ENCODE measurements around the gene ACSS1. TPM values are rescaled to one million over a fixed set of nuclear protein-coding genes. Genes with fewer than 3 reads are reported as not detected.

The ACSS1 gene
- total and polyA plus RNA-seq, 2 experiments from 2014 or later: 1.3 to 4.1 TPM

DNA sequence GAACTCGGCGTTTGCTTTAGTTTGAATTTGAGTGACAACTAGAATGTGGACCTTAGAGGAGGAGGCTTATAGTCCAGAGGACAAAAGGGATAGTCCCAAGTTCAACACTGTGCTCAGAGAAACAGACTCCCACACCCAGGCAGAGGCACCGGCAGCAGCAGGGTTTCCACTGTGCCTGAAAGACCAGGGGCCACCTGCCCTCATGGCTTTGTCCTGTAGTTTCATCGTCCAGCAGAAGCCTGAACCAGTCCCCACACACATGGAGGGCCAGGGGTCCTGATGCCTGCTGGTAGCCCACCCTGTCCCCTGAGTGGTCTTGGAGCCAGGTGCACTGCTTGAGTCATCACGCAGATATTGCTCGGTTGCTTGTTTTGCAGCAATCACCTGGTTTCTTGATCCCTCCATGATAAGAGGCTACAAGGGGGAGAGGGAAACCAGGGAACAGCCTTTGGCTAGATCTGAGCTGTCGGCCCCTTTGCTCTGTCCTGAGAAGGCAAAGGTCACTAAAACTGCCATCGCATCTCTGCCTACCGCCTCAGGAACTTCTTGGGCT is 7.2 kb upstream of the ACSS1 start:
- H3K36me3 Mint-ChIP-seq (ENCODE audit: low read depth): no peaks in the 10 kb centered on the region
- H3K9me3 Mint-ChIP-seq: no peaks in the 10 kb centered on the region
- no peak overlapping the region for H3K27ac ChIP-seq (ENCODE audit: low read depth)
- TF ChIP-seq, protein P1, sequence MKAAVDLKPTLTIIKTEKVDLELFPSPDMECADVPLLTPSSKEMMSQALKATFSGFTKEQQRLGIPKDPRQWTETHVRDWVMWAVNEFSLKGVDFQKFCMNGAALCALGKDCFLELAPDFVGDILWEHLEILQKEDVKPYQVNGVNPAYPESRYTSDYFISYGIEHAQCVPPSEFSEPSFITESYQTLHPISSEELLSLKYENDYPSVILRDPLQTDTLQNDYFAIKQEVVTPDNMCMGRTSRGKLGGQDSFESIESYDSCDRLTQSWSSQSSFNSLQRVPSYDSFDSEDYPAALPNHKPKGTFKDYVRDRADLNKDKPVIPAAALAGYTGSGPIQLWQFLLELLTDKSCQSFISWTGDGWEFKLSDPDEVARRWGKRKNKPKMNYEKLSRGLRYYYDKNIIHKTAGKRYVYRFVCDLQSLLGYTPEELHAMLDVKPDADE (IDR thresholded peaks at IDR 0.05): no peak
- TF ChIP-seq CREB1 (CRISPR knock-in tag; IDR thresholded peaks at IDR 0.05; ENCODE audit: low read depth) (no peak), NANOG (IDR thresholded peaks at IDR 0.05; ENCODE audit: borderline replicate concordance) (no peak), POLR2AphosphoS5 (IDR thresholded peaks at IDR 0.05; ENCODE audit: low read depth) (no peak), STAT1 (IDR thresholded peaks at IDR 0.05; ENCODE audit: unreplicated experiment) (no peak), ZNF114 (CRISPR knock-in tag; IDR thresholded peaks at IDR 0.05) (no peak), ZNF331 (CRISPR knock-in tag; IDR thresholded peaks at IDR 0.05; ENCODE audit: low read depth) (no peak), EZH2phosphoT487 (IDR thresholded peaks at IDR 0.05; ENCODE audit: unreplicated experiment) (no peak), JUNB (IDR thresholded peaks at IDR 0.05; ENCODE audit: unreplicated experiment) (no peak), EZH2 (IDR thresholded peaks at IDR 0.05; ENCODE audit: low read depth, unreplicated experiment) (no peak)
- TF ChIP-seq, protein P2, sequence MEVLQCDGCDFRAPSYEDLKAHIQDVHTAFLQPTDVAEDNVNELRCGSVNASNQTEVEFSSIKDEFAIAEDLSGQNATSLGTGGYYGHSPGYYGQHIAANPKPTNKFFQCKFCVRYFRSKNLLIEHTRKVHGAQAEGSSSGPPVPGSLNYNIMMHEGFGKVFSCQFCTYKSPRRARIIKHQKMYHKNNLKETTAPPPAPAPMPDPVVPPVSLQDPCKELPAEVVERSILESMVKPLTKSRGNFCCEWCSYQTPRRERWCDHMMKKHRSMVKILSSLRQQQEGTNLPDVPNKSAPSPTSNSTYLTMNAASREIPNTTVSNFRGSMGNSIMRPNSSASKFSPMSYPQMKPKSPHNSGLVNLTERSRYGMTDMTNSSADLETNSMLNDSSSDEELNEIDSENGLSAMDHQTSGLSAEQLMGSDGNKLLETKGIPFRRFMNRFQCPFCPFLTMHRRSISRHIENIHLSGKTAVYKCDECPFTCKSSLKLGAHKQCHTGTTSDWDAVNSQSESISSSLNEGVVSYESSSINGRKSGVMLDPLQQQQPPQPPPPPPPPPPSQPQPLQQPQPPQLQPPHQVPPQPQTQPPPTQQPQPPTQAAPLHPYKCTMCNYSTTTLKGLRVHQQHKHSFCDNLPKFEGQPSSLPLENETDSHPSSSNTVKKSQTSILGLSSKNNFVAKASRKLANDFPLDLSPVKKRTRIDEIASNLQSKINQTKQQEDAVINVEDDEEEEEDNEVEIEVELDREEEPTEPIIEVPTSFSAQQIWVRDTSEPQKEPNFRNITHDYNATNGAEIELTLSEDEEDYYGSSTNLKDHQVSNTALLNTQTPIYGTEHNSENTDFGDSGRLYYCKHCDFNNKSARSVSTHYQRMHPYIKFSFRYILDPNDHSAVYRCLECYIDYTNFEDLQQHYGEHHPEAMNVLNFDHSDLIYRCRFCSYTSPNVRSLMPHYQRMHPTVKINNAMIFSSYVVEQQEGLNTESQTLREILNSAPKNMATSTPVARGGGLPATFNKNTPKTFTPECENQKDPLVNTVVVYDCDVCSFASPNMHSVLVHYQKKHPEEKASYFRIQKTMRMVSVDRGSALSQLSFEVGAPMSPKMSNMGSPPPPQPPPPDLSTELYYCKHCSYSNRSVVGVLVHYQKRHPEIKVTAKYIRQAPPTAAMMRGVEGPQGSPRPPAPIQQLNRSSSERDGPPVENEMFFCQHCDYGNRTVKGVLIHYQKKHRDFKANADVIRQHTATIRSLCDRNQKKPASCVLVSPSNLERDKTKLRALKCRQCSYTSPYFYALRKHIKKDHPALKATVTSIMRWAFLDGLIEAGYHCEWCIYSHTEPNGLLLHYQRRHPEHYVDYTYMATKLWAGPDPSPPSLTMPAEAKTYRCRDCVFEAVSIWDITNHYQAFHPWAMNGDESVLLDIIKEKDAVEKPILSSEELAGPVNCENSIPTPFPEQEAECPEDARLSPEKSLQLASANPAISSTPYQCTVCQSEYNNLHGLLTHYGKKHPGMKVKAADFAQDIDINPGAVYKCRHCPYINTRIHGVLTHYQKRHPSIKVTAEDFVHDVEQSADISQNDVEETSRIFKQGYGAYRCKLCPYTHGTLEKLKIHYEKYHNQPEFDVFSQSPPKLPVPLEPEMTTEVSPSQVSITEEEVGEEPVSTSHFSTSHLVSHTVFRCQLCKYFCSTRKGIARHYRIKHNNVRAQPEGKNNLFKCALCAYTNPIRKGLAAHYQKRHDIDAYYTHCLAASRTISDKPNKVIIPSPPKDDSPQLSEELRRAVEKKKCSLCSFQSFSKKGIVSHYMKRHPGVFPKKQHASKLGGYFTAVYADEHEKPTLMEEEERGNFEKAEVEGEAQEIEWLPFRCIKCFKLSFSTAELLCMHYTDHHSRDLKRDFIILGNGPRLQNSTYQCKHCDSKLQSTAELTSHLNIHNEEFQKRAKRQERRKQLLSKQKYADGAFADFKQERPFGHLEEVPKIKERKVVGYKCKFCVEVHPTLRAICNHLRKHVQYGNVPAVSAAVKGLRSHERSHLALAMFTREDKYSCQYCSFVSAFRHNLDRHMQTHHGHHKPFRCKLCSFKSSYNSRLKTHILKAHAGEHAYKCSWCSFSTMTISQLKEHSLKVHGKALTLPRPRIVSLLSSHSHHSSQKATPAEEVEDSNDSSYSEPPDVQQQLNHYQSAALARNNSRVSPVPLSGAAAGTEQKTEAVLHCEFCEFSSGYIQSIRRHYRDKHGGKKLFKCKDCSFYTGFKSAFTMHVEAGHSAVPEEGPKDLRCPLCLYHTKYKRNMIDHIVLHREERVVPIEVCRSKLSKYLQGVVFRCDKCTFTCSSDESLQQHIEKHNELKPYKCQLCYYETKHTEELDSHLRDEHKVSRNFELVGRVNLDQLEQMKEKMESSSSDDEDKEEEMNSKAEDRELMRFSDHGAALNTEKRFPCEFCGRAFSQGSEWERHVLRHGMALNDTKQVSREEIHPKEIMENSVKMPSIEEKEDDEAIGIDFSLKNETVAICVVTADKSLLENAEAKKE (CRISPR knock-in tag; IDR thresholded peaks at IDR 0.05): no peak
- TF ChIP-seq, protein P3, sequence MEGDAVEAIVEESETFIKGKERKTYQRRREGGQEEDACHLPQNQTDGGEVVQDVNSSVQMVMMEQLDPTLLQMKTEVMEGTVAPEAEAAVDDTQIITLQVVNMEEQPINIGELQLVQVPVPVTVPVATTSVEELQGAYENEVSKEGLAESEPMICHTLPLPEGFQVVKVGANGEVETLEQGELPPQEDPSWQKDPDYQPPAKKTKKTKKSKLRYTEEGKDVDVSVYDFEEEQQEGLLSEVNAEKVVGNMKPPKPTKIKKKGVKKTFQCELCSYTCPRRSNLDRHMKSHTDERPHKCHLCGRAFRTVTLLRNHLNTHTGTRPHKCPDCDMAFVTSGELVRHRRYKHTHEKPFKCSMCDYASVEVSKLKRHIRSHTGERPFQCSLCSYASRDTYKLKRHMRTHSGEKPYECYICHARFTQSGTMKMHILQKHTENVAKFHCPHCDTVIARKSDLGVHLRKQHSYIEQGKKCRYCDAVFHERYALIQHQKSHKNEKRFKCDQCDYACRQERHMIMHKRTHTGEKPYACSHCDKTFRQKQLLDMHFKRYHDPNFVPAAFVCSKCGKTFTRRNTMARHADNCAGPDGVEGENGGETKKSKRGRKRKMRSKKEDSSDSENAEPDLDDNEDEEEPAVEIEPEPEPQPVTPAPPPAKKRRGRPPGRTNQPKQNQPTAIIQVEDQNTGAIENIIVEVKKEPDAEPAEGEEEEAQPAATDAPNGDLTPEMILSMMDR (conservative IDR thresholded peaks at IDR 0.05; ENCODE audit: low read depth in 2 of 2): no peak
- TF ChIP-seq, protein P4, sequence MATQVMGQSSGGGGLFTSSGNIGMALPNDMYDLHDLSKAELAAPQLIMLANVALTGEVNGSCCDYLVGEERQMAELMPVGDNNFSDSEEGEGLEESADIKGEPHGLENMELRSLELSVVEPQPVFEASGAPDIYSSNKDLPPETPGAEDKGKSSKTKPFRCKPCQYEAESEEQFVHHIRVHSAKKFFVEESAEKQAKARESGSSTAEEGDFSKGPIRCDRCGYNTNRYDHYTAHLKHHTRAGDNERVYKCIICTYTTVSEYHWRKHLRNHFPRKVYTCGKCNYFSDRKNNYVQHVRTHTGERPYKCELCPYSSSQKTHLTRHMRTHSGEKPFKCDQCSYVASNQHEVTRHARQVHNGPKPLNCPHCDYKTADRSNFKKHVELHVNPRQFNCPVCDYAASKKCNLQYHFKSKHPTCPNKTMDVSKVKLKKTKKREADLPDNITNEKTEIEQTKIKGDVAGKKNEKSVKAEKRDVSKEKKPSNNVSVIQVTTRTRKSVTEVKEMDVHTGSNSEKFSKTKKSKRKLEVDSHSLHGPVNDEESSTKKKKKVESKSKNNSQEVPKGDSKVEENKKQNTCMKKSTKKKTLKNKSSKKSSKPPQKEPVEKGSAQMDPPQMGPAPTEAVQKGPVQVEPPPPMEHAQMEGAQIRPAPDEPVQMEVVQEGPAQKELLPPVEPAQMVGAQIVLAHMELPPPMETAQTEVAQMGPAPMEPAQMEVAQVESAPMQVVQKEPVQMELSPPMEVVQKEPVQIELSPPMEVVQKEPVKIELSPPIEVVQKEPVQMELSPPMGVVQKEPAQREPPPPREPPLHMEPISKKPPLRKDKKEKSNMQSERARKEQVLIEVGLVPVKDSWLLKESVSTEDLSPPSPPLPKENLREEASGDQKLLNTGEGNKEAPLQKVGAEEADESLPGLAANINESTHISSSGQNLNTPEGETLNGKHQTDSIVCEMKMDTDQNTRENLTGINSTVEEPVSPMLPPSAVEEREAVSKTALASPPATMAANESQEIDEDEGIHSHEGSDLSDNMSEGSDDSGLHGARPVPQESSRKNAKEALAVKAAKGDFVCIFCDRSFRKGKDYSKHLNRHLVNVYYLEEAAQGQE (IDR thresholded peaks at IDR 0.05; ENCODE audit: unreplicated experiment): no peak
- no peaks in the 10 kb centered on the region for H3K4me1 ChIP-seq (ENCODE audit: insufficient read depth)
- no peaks in the 10 kb centered on the region for H3K9me2 ChIP-seq (ENCODE audit: insufficient read depth)
- peaks cover 2% of the 10 kb centered on the region; the same call in 1 of the 2 replicates for H3F3A ChIP-seq (replicated peaks; ENCODE audit: low read depth)
- no peaks in the 10 kb centered on the region for H3K79me2 ChIP-seq (replicated peaks; ENCODE audit: insufficient read depth)
- H3K4me3 Mint-ChIP-seq: no peak overlapping the region
- peaks cover 24% of the 10 kb centered on the region for H3K27me3 Mint-ChIP-seq (ENCODE audit: insufficient read depth, low read depth, poor library complexity)
- DNase-seq (ENCODE audit: low spot score) (no peak), ATAC-seq (no peak)
- no peak overlapping the region for H3K4me3 ChIP-seq
- no peaks in the 10 kb centered on the region; the same call in 1 of the 2 replicates for H4K20me1 ChIP-seq (replicated peaks; ENCODE audit: insufficient read depth)
- no peak overlapping the region for H2AFZ ChIP-seq
- peaks cover 2% of the 10 kb centered on the region; the same call in 2 of the 3 replicates for H3K4me1 Mint-ChIP-seq
- H3K27ac Mint-ChIP-seq: no peak overlapping the region
- H3K36me3 ChIP-seq (ENCODE audit: insufficient read depth): no peaks in the 10 kb centered on the region
- no peak overlapping the region for H3K4me2 ChIP-seq
- peaks cover 21% of the 10 kb centered on the region for H3K27me3 ChIP-seq (ENCODE audit: insufficient read depth)
